Prostate gland (tissue), 2 donors: ENCODE results near the gene C18orf63.

Source experiments
- CTCF ChIP-seq, 4 experiments: fragments of 200-600 bp in 2 of 4; fragments of 450-650 bp in 2 of 4; sonication (generic) in 2 of 4; IDR thresholded peaks; 1 replicate in 3 of 4; 2 replicates in 1 of 4; pipeline ENCODE4 v1.5.1; 2016 to 2019; ENCODE audit warnings: antibody characterized with exemption in 4 of 4, mild to moderate bottlenecking in 2 of 4, moderate library complexity in 2 of 4
- POLR2A ChIP-seq: fragments of 450-650 bp; IDR thresholded peaks from one replicate; pipeline ENCODE4 v1.6.1; 2016; ENCODE audit warnings: antibody characterized with exemption, mild to moderate bottlenecking
- POLR2AphosphoS5 ChIP-seq: sonication (generic); formaldehyde crosslinking; IDR thresholded peaks from one replicate; pipeline ENCODE4 v1.6.1; 2017; ENCODE audit warnings: antibody characterized with exemption

- TF ChIP-seq POLR2AphosphoS5 (no peak), CTCF (IDR thresholded peaks at IDR 0.05) (no peak), POLR2A (no peak)
Observed at GRCh38 chr18:74397572-74397971, 81.9 kb downstream of the C18orf63 start.
